ENCODE measurements around the gene TMEM119.

TMEM119 gene

DNA sequence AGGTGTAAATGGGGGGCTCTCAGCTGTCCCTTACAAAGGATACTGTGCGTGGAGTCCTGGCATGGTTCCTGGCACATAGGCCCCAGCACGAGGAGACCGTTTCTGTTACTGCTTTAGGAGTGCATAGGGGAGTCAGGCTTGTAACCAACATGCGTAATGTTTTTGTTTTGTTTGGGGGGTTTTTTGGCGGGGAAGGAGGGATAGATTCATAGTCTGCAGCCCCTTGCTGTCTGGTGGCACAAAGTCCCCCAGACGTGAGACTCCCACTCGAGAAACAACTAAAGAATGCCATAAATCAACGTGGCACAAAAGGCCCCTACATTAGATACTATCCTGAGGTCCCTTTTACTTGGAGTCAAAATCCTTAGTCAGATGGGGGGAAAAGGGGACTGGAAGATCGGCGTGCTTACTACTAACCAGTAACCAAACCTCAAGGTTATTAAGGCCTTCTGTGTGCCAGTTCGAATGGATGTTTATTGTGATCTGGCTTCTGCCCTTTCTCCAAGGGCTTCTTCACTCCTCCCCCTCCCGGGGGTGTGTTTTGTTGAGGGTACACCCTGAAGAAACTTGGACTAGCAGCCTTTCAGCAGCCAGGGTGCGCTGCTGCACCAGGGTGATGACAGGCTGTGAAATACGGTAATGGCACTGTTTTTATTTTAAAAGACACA, 34.6 kb downstream of the TMEM119 start:
- H3K27ac ChIP-seq, result peak overlapping the region; percentile 88
- TF ChIP-seq, protein P1, sequence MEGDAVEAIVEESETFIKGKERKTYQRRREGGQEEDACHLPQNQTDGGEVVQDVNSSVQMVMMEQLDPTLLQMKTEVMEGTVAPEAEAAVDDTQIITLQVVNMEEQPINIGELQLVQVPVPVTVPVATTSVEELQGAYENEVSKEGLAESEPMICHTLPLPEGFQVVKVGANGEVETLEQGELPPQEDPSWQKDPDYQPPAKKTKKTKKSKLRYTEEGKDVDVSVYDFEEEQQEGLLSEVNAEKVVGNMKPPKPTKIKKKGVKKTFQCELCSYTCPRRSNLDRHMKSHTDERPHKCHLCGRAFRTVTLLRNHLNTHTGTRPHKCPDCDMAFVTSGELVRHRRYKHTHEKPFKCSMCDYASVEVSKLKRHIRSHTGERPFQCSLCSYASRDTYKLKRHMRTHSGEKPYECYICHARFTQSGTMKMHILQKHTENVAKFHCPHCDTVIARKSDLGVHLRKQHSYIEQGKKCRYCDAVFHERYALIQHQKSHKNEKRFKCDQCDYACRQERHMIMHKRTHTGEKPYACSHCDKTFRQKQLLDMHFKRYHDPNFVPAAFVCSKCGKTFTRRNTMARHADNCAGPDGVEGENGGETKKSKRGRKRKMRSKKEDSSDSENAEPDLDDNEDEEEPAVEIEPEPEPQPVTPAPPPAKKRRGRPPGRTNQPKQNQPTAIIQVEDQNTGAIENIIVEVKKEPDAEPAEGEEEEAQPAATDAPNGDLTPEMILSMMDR (IDR thresholded peaks at IDR 0.05), result peak; percentile 95
- no peak for TF ChIP-seq ZFX (IDR thresholded peaks at IDR 0.05; ENCODE audit: borderline replicate concordance)

DNA sequence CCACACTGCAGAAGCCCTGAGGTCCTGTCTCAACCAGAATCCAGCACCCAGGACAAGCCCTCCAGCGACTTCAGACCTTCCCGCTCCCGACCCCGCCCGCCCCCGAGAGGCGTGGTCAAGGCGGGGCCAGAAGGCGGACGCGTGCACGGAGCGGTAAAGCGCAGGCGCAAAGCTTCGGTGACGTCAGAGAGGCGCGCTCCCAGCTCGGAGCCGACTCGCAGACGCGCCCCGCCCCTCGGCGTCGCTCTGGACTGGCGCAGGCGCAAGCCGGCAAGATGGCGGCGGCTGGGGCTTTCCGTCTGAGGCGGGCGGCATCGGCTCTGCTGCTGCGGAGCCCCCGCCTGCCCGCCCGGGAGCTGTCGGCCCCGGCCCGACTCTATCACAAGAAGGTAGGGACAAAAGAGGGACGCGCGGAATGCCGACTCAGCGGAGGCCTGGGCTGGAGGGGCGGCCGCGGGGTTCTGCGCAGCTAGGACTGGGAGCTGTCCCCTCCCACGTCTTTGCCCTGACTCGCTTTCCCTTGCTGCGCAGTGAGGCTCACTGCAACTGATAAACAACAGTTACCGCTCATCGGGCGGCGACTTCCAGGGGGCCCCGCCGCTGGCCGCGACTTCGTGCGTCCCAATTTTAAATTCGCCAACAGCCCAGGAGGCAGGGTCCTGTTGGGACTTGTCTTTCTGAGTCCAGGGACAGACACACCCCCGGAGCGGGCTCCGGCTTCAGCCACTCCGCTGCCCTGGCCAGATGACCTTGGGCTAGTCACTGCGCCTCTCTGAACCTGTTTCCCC, 35.3 kb downstream of the TMEM119 start, which contains the start of gene ISCU:
TSS of gene ISCU (plus strand) at position 249 of the 788 bp plus-strand sequence. CDS start at position 276, 27 bp downstream.
- peak within 1 kb of the TSS; percentile 88 for H3K27ac ChIP-seq
- TF ChIP-seq, protein P1 (IDR thresholded peaks at IDR 0.05), result no peak
- no peak for TF ChIP-seq ZFX (IDR thresholded peaks at IDR 0.05; ENCODE audit: borderline replicate concordance)

DNA sequence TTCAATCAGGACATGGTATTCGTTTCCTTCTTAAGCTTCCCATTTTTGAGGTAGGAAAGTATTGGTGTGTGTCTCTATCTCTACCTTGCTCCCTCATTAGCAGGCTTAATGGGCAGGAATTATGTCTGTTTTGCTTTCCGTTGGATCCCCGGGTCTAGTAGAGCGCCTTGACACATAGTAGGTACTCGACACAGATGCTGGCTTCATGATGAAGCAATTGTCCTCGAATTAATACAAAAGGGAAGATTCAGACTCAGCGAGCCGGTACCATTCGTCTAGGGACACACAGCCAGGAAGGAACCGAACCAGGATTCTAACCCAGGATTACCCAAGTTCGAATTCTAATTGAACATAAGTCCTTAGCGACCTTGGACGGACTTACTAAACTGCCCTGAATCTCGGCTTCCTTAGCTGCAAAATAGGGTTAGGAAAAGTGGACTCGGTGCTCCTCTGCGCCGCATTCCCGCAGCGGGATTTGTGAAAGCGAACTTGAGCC, 36.0 kb downstream of the TMEM119 start:
- TF ChIP-seq ZFX (IDR thresholded peaks at IDR 0.05; ENCODE audit: borderline replicate concordance), result no peak
- TF ChIP-seq, protein P1 (IDR thresholded peaks at IDR 0.05), result no peak
- H3K27ac ChIP-seq, result peak overlapping the region; percentile 88

DNA sequence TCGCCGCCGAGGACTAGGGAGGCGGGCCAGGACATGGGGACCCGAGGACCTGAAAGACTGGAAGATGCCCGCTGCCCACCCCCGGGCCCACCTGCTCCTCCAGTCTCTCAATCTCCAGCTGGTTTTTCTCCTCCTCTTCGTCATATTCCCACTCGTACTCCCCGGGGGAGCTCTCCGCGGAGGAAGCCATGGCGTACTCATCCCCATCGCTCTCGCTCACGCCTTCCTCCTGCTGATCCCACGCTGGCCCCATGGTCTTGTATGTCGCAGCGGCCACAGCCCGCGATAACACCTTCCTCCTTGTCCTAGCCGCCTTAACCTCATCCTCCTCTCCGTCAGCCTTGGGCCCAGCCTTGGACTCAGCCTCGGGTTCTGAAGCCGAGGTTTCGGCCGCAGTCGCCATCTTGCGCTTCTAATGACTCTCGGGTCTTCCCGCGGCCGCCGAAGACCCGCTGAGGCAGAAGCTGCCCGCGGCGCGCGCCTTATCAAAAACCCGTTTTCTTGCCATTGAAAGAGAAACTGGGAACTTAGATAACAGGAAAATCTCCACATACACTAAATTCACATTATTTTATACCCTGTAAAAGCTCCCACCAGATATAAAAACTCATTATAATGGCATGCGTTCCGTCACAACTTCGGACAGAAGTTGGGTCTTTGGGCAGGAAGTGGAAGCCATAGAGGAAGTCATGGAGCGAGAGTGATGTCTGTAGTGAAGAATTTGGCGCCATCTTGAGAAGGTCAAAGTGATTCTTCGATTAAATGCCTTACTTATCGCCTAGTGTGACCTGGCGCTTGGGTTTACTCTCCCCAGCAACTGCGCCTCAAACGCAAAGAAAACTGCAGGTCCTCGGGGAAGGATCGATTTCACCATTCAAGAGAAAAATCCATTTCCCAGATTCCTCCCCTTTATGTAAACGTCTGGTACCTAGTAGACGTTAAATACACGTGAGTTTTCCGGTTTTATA, 36.8 kb downstream of the TMEM119 start, which contains the start of gene SART3:
TSS of gene SART3 (minus strand) at position 422 of the 968 bp plus-strand sequence. CDS start at position 403, 19 bp downstream.
- H3K27ac ChIP-seq, result peak within 1 kb of the TSS; percentile 88

DNA sequence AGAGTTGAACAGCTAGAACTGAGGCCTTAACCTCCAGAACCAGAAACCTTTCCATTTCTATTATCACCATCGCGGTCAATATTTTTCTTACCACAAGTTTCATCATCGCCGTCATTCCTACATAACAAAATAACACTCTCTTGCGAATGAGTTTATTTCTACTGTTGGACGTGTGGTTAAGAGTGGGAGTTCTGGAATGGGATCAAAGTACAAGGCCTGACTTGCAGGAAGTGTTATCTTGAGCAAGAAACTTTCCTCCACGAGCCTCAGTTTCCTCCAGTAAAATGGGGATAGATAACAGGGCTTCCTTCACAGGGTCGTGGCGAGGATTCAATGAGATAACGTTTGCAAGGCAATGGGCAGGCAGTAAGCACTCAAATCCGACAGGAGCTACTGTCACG, 37.6 kb downstream of the TMEM119 start:
- no peak for TF ChIP-seq ZFX (IDR thresholded peaks at IDR 0.05; ENCODE audit: borderline replicate concordance)
- TF ChIP-seq, protein P1 (IDR thresholded peaks at IDR 0.05), result no peak

More for the DNA sequence above, 36.8 kb downstream of the TMEM119 start, which contains the start of gene SART3:
- TF ChIP-seq, protein P1 (IDR thresholded peaks at IDR 0.05), result no peak
- no peak for TF ChIP-seq ZFX (IDR thresholded peaks at IDR 0.05; ENCODE audit: borderline replicate concordance)

DNA sequence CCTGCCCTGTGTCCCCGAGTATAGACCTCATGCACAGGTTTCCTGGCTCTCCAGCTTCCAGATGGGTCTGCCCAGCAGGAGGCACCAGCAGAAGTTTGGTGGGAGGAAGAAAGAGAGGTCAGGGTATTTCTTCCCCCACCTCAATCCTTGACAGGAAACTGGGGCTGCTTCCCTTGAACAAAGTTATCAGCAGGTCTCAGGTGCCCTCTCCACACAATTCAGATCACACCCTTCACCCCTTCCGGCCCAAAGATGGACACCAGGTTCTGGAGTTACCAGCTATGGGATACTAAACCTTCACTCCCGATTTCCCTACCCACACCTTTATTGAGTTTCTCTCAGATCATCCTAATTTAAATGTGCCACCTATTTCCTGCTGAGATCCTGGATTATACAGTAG, 38.1 kb downstream of the TMEM119 start:
- TF ChIP-seq, protein P1 (IDR thresholded peaks at IDR 0.05), result no peak
- no peak for TF ChIP-seq ZFX (IDR thresholded peaks at IDR 0.05; ENCODE audit: borderline replicate concordance)
- H3K27ac ChIP-seq, result no peak overlapping the region; the same call in 1 of the 2 replicates

More for the DNA sequence above, 37.6 kb downstream of the TMEM119 start:
- H3K27ac ChIP-seq, result peak overlapping the region; percentile 88
